HEK293 (cell line): ENCODE data around the gene SETD7.

ENCODE experiments used
- CTCF ChIA-PET: fragments of 350-600 bp; formaldehyde crosslinking; extraction: SDS; loops from one replicate; lab custom pipeline; 2021; ENCODE audit warnings: antibody characterized with exemption; lab: Yijun Ruan, JAX
- POLR2A ChIA-PET: fragments of 300-600 bp; formaldehyde crosslinking; extraction: SDS; loops from one replicate; lab custom pipeline; 2020; ENCODE audit warnings: antibody characterized with exemption, inconsistent platforms; lab: Yijun Ruan, JAX
- H3K27ac ChIP-seq: fragments of 200-500 bp; sonication (Bioruptor generic); 2 replicates; pipeline ENCODE4 v1.5.1; 2014; ENCODE audit warnings: low read depth, low read length, control low read depth, inconsistent platforms; ENCODE audit errors: extremely low read depth
- H3K36me3 ChIP-seq, 2 experiments: fragments of 200-500 bp in 1 of 2; sonication (Bioruptor generic) in 1 of 2; 1 replicate in 1 of 2; 2 replicates in 1 of 2; pipeline ENCODE4 v1.5.1; 2014 to 2017; ENCODE audit warnings: inconsistent platforms in 2 of 2, low read length in 2 of 2; ENCODE audit not compliant: control insufficient read depth in 2 of 2, insufficient read depth in 1 of 2
- H3K4me1 ChIP-seq: fragments of 200-500 bp; sonication (Bioruptor generic); 2 replicates; pipeline ENCODE4 v1.5.1; 2014; ENCODE audit warnings: mild to moderate bottlenecking, low read length, inconsistent platforms; ENCODE audit not compliant: control insufficient read depth, insufficient read depth
- H3K4me3 ChIP-seq: 2 replicates; pipeline ENCODE4 v1.5.1; 2011; ENCODE audit warnings: low read depth, mild to moderate bottlenecking, control low read depth, low read length, moderate library complexity
- H3K9me3 ChIP-seq: fragments of 200-500 bp; sonication (Bioruptor generic); 2 replicates; pipeline ENCODE4 v1.5.1; 2014; ENCODE audit warnings: low read depth, low read length, inconsistent platforms; ENCODE audit not compliant: control insufficient read depth, insufficient read depth
- BCL11A ChIP-seq: fragments of 450-650 bp; formaldehyde crosslinking; IDR thresholded peaks from 2 replicates; pipeline ENCODE4 v1.5.1; 2016; ENCODE audit warnings: low read depth, missing biosample characterization, missing genetic modification characterization
- GLIS1 ChIP-seq: fragments of 450-650 bp; formaldehyde crosslinking; IDR thresholded peaks from 2 replicates; pipeline ENCODE4 v1.5.1; 2016; ENCODE audit warnings: missing biosample characterization, missing genetic modification characterization
- INSM2 ChIP-seq: fragments of 450-650 bp; formaldehyde crosslinking; IDR thresholded peaks from 2 replicates; pipeline ENCODE4 v1.5.1; 2016; ENCODE audit warnings: missing biosample characterization, missing genetic modification characterization
- KLF16 ChIP-seq: fragments of 450-650 bp; formaldehyde crosslinking; IDR thresholded peaks from 2 replicates; pipeline ENCODE4 v1.5.1; 2017; ENCODE audit warnings: missing biosample characterization, missing genetic modification characterization
- KLF7 ChIP-seq: fragments of 450-650 bp; formaldehyde crosslinking; IDR thresholded peaks from 2 replicates; pipeline ENCODE4 v1.5.1; 2016; ENCODE audit warnings: missing biosample characterization, missing genetic modification characterization, borderline replicate concordance
- MEIS1 ChIP-seq: sonication (generic); formaldehyde crosslinking; IDR thresholded peaks from 2 replicates; pipeline ENCODE4 v1.8.1; 2022; ENCODE audit warnings: missing genetic modification reagents, mild to moderate bottlenecking, borderline replicate concordance
- MYNN ChIP-seq: fragments of 450-650 bp; formaldehyde crosslinking; IDR thresholded peaks from 2 replicates; pipeline ENCODE4 v1.5.1; 2016; ENCODE audit warnings: missing biosample characterization, missing genetic modification characterization, borderline replicate concordance
- ZFP69B ChIP-seq: fragments of 450-650 bp; formaldehyde crosslinking; IDR thresholded peaks from 2 replicates; pipeline ENCODE4 v1.5.1; 2016; ENCODE audit warnings: missing biosample characterization, missing genetic modification characterization
- ZNF112 ChIP-seq: fragments of 450-650 bp; formaldehyde crosslinking; IDR thresholded peaks from 2 replicates; pipeline ENCODE4 v1.5.0; 2017; ENCODE audit warnings: missing biosample characterization, missing genetic modification characterization
- ZNF132 ChIP-seq: fragments of 450-650 bp; formaldehyde crosslinking; IDR thresholded peaks from 2 replicates; pipeline ENCODE4 v1.5.1; 2017; ENCODE audit warnings: missing biosample characterization, missing genetic modification characterization, borderline replicate concordance
- ZNF133 ChIP-seq: fragments of 450-650 bp; formaldehyde crosslinking; IDR thresholded peaks from 2 replicates; pipeline ENCODE4 v1.5.1; 2016; ENCODE audit warnings: missing biosample characterization, missing genetic modification characterization
- ZNF155 ChIP-seq: fragments of 450-650 bp; formaldehyde crosslinking; IDR thresholded peaks from 2 replicates; pipeline ENCODE4 v1.5.1; 2016; ENCODE audit warnings: missing biosample characterization, missing genetic modification characterization
- ZNF214 ChIP-seq: fragments of 450-650 bp; formaldehyde crosslinking; IDR thresholded peaks from 2 replicates; pipeline ENCODE4 v1.5.1; 2017; ENCODE audit warnings: missing biosample characterization, mild to moderate bottlenecking, missing genetic modification characterization, borderline replicate concordance
- ZNF23 ChIP-seq: fragments of 450-650 bp; formaldehyde crosslinking; IDR thresholded peaks from 2 replicates; pipeline ENCODE4 v1.5.1; 2016; ENCODE audit warnings: missing biosample characterization, missing genetic modification characterization, borderline replicate concordance
- ZNF26 ChIP-seq: fragments of 450-650 bp; formaldehyde crosslinking; IDR thresholded peaks from 2 replicates; pipeline ENCODE4 v1.5.1; 2016; ENCODE audit warnings: missing biosample characterization, missing genetic modification characterization
- ZNF311 ChIP-seq: fragments of 450-650 bp; formaldehyde crosslinking; IDR thresholded peaks from 2 replicates; pipeline ENCODE4 v1.5.1; 2017; ENCODE audit warnings: missing biosample characterization, missing genetic modification characterization, borderline replicate concordance
- ZNF391 ChIP-seq: fragments of 450-650 bp; formaldehyde crosslinking; IDR thresholded peaks from 2 replicates; pipeline ENCODE4 v1.5.1; 2016; ENCODE audit warnings: low read depth, missing biosample characterization, missing genetic modification characterization, borderline replicate concordance
- ZNF426 ChIP-seq: fragments of 450-650 bp; formaldehyde crosslinking; IDR thresholded peaks from 2 replicates; pipeline ENCODE4 v1.5.1; 2017; ENCODE audit warnings: missing biosample characterization, missing genetic modification characterization, mild to moderate bottlenecking, inconsistent platforms, moderate library complexity
- ZNF488 ChIP-seq: fragments of 450-650 bp; formaldehyde crosslinking; IDR thresholded peaks from 2 replicates; pipeline ENCODE4 v1.5.1; 2016; ENCODE audit warnings: missing biosample characterization, missing genetic modification characterization
- ZNF514 ChIP-seq: fragments of 450-650 bp; formaldehyde crosslinking; IDR thresholded peaks from 2 replicates; pipeline ENCODE4 v1.5.1; 2016; ENCODE audit warnings: missing biosample characterization, missing genetic modification characterization
- ZNF561 ChIP-seq: fragments of 450-650 bp; IDR thresholded peaks from 2 replicates; pipeline ENCODE4 v1.5.1; 2018; ENCODE audit warnings: missing biosample characterization, missing genetic modification characterization, borderline replicate concordance
- ZNF76 ChIP-seq: fragments of 450-650 bp; formaldehyde crosslinking; IDR thresholded peaks from 2 replicates; pipeline ENCODE4; 2016; ENCODE audit warnings: low read depth, missing biosample characterization, missing genetic modification characterization, borderline replicate concordance
- ZSCAN23 ChIP-seq: fragments of 450-650 bp; formaldehyde crosslinking; IDR thresholded peaks from 2 replicates; pipeline ENCODE4 v1.5.1; 2016; ENCODE audit warnings: missing biosample characterization, missing genetic modification characterization
- ZSCAN5A ChIP-seq: fragments of 450-650 bp; formaldehyde crosslinking; IDR thresholded peaks from 2 replicates; pipeline ENCODE4 v1.5.1; 2016; ENCODE audit warnings: missing biosample characterization, missing genetic modification characterization

The SETD7 gene

GRCh38 chr4:139508581-139509237, 47.3 kb downstream of the SETD7 start:
- Histone ChIP-seq H3K27ac (no peak overlapping the region), H3K36me3 (peaks cover 0 to 59% of the 10 kb centered on the region in 2 experiments; a peak in 2 of 3 replicates)
- CTCF ChIA-PET, result interaction anchor here (0.6 kb wide), 1 partner anchor 193 kb away, joined by 4 read pairs; no protein-coding TSS in a partner anchor
- TF ChIP-seq ZNF391 (tag by site-specific recombination) (no peak), KLF7 (tag by site-specific recombination) (no peak), KLF16 (tag by site-specific recombination) (no peak), ZNF132 (tag by site-specific recombination) (no peak), MYNN (no peak), ZSCAN23 (no peak), ZNF112 (no peak), ZNF426 (no peak), ZNF133 (no peak), GLIS1 (tag by site-specific recombination) (no peak), ZNF488 (tag by site-specific recombination) (no peak), ZNF561 (no peak), ZSCAN5A (tag by site-specific recombination) (no peak), ZNF514 (tag by site-specific recombination) (no peak), ZFP69B (no peak), ZNF23 (tag by site-specific recombination) (no peak)
- TF ChIP-seq, all 188 proteins: peak for 0
- H3K9me3 ChIP-seq, result no peaks in the 10 kb centered on the region
- H3K4me1 ChIP-seq, result no peaks in the 10 kb centered on the region
- POLR2A ChIA-PET, result no interaction called here
- H3K4me3 ChIP-seq, result no peak overlapping the region

GRCh38 chr4:139506774-139507173, 49.2 kb downstream of the SETD7 start:
- no peak overlapping the region for H3K27ac ChIP-seq
- TF ChIP-seq MEIS1 (CRISPR knock-in tag) (no peak), BCL11A (tag by site-specific recombination) (no peak), ZNF26 (tag by site-specific recombination) (no peak), ZNF155 (tag by site-specific recombination) (no peak), ZNF214 (tag by site-specific recombination) (no peak), INSM2 (tag by site-specific recombination) (no peak), ZNF311 (tag by site-specific recombination) (no peak), ZNF76 (tag by site-specific recombination) (no peak)
- no peaks in the 10 kb centered on the region for H3K9me3 ChIP-seq
- H3K4me3 ChIP-seq, result no peak overlapping the region
- ChIA-PET CTCF (no interaction called here), POLR2A (no interaction called here)
- H3K36me3 ChIP-seq, result peaks cover 0 to 51% of the 10 kb centered on the region in 2 experiments; a peak in 1 of 3 replicates
- H3K4me1 ChIP-seq, result no peaks in the 10 kb centered on the region
